H1 (cell line): Measurements from ENCODE around the gene BCAS3. TPM values are rescaled to one million over a fixed set of nuclear protein-coding genes. Genes with fewer than 3 reads are reported as not detected.

ENCODE experiments used
- CTCF ChIA-PET: fragments of 300-600 bp; sonication (Branson Sonifier 250); formaldehyde crosslinking; loops from one replicate; lab custom pipeline; 2021; ENCODE audit not compliant: partially characterized antibody; lab: Charles Lee
- POLR2A ChIA-PET: fragments of 300-600 bp; sonication (Branson Sonifier 250); formaldehyde crosslinking; loops from one replicate; lab custom pipeline; 2021; ENCODE audit warnings: inconsistent platforms; ENCODE audit not compliant: partially characterized antibody; lab: Charles Lee
- DNase-seq, 2 experiments: peaks; one replicate each; pipeline versions ENCODE4 v3.0.0 to v3.0.0-alpha.2; 2010 to 2022; ENCODE audit warnings: low spot score in 2 of 2, low read depth in 1 of 2, mixed read lengths in 1 of 2
- FAIRE-seq: peaks from 2 replicates; lab custom pipeline; 2011; peaks lifted over from hg19 to GRCh38; lab: Jason Lieb, UNC
- H2AFZ ChIP-seq: 2 replicates; pipeline ENCODE4 v1.8.1; 2012; ENCODE audit warnings: low read length, inconsistent platforms
- H2AK5ac ChIP-seq: 2 replicates; pipeline ENCODE4 v1.6.1; 2013; ENCODE audit warnings: low read depth, low read length
- H2BK120ac ChIP-seq: replicated peaks from 2 replicates; pipeline ENCODE3; 2013; ENCODE audit warnings: low read depth, low read length, inconsistent platforms
- H2BK12ac ChIP-seq: 2 replicates; pipeline ENCODE4 v1.6.1; 2013; ENCODE audit warnings: low read depth, low read length
- H2BK15ac ChIP-seq: 2 replicates; pipeline ENCODE4 v1.6.1; 2013; ENCODE audit warnings: low read length
- H2BK20ac ChIP-seq: 2 replicates; pipeline ENCODE4 v1.6.1; 2013; ENCODE audit warnings: low read length
- H2BK5ac ChIP-seq: 2 replicates; pipeline ENCODE4 v1.6.1; 2013; ENCODE audit warnings: low read depth, low read length
- H3K14ac ChIP-seq: 2 replicates; pipeline ENCODE4 v1.6.1; 2013; ENCODE audit warnings: inconsistent platforms; ENCODE audit not compliant: insufficient read length
- H3K18ac ChIP-seq: 2 replicates; pipeline ENCODE4 v1.6.1; 2013; ENCODE audit warnings: low read length; ENCODE audit errors: extremely low read depth
- H3K23ac ChIP-seq: 2 replicates; pipeline ENCODE4 v1.6.1; 2013; ENCODE audit warnings: inconsistent platforms; ENCODE audit not compliant: insufficient read length
- H3K23me2 ChIP-seq: 2 replicates; pipeline ENCODE4 v1.6.1; 2013; ENCODE audit warnings: low read depth, low read length
- H3K27ac ChIP-seq: 2 replicates; pipeline ENCODE4 v1.6.1; 2011; ENCODE audit warnings: low read depth, low read length, inconsistent platforms
- H3K27me3 ChIP-seq, 4 experiments: replicated peaks in 1 of 4; 1 replicate in 1 of 4; 2 replicates in 3 of 4; pipeline versions ENCODE4 v1.6.1 to v1.8.1; 2011 to 2013; ENCODE audit warnings: low read length in 3 of 4, mild to moderate bottlenecking in 3 of 4, inconsistent platforms in 2 of 4, mixed read lengths in 2 of 4, moderate library complexity in 1 of 4; ENCODE audit not compliant: control insufficient read depth in 3 of 4, insufficient read depth in 3 of 4; ENCODE audit errors: extremely low read depth in 1 of 4
- H3K36me3 ChIP-seq, 4 experiments: 2 replicates each; pipeline versions ENCODE4 v1.6.1 to v1.8.1; 2011 to 2013; ENCODE audit warnings: mild to moderate bottlenecking in 4 of 4, low read length in 3 of 4, moderate library complexity in 2 of 4, control low read depth in 1 of 4, inconsistent platforms in 1 of 4; ENCODE audit not compliant: insufficient read depth in 4 of 4, control insufficient read depth in 2 of 4
- H3K4ac ChIP-seq: replicated peaks from 2 replicates; pipeline ENCODE3; 2013; ENCODE audit warnings: low read length, low read depth, mixed read lengths, inconsistent platforms; ENCODE audit not compliant: insufficient read length
- H3K4me1 ChIP-seq, 4 experiments: replicated peaks in 1 of 4; 1 replicate in 1 of 4; 2 replicates in 3 of 4; pipeline versions ENCODE4 v1.6.1 to v1.8.1; 2011 to 2013; ENCODE audit warnings: low read length in 3 of 4, inconsistent platforms in 2 of 4, mixed read lengths in 1 of 4; ENCODE audit not compliant: insufficient read depth in 4 of 4, control insufficient read depth in 3 of 4
- H3K4me2 ChIP-seq, 2 experiments: 2 replicates each; pipeline versions ENCODE4 v1.6.1 to v1.8.1; 2011 to 2013; ENCODE audit warnings: low read depth in 2 of 2, low read length in 2 of 2, control low read depth in 1 of 2, inconsistent platforms in 1 of 2, mild to moderate bottlenecking in 1 of 2; ENCODE audit not compliant: insufficient read depth in 1 of 2
- H3K4me3 ChIP-seq, 4 experiments: fragments of 200-600, 300-600 bp in 1 of 4; sonication (generic), shearing (Covaris generic), sonication (Bioruptor Twin) in 1 of 4; 2 replicates each; pipeline versions ENCODE4 v1.5.1 to v1.8.1; 2011 to 2016; ENCODE audit warnings: low read length in 4 of 4, low read depth in 3 of 4, control low read depth in 2 of 4, inconsistent platforms in 2 of 4, mild to moderate bottlenecking in 2 of 4, mixed read lengths in 1 of 4, moderate library complexity in 1 of 4; ENCODE audit not compliant: insufficient read depth in 2 of 4; ENCODE audit errors: extremely low read depth in 1 of 4
- H3K56ac ChIP-seq: replicated peaks from 2 replicates; pipeline ENCODE3; 2013; ENCODE audit warnings: low read depth, mild to moderate bottlenecking, mixed read lengths, low read length, inconsistent platforms; ENCODE audit not compliant: insufficient read length
- H3K79me1 ChIP-seq: 2 replicates; pipeline ENCODE4 v1.6.1; 2013; ENCODE audit warnings: low read depth, low read length, control low read depth
- H3K79me2 ChIP-seq, 2 experiments: 2 replicates each; pipeline versions ENCODE4 v1.6.1 to v1.8.1; 2012 to 2013; ENCODE audit warnings: low read length in 2 of 2, mild to moderate bottlenecking in 2 of 2, inconsistent platforms in 1 of 2; ENCODE audit not compliant: insufficient read depth in 2 of 2, control insufficient read depth in 1 of 2
- H3K9ac ChIP-seq, 4 experiments: replicated peaks in 1 of 4; 1 replicate in 1 of 4; 2 replicates in 3 of 4; pipeline versions ENCODE4 v1.6.1 to v1.8.1; 2011 to 2013; ENCODE audit warnings: low read depth in 3 of 4, low read length in 3 of 4, control low read depth in 2 of 4, mild to moderate bottlenecking in 2 of 4, moderate library complexity in 2 of 4, inconsistent platforms in 1 of 4; ENCODE audit errors: extremely low read depth in 1 of 4
- H3K9me3 ChIP-seq, 2 experiments: 2 replicates each; pipeline versions ENCODE4 v1.6.1 to v1.8.1; 2012 to 2013; ENCODE audit warnings: mild to moderate bottlenecking in 2 of 2, moderate library complexity in 2 of 2, control low read depth in 1 of 2, inconsistent platforms in 1 of 2, low read depth in 1 of 2, low read length in 1 of 2, mixed read lengths in 1 of 2; ENCODE audit not compliant: insufficient read depth in 2 of 2
- H4K20me1 ChIP-seq, 2 experiments: replicated peaks in 1 of 2; 2 replicates each; pipeline versions ENCODE3 to v1.8.1; 2011 to 2013; ENCODE audit warnings: inconsistent platforms in 2 of 2, low read length in 2 of 2, mild to moderate bottlenecking in 1 of 2; ENCODE audit not compliant: insufficient read depth in 2 of 2, control insufficient read depth in 1 of 2
- H4K5ac ChIP-seq: 2 replicates; pipeline ENCODE4 v1.6.1; 2013; ENCODE audit warnings: low read length, low read depth, mixed read lengths, inconsistent platforms; ENCODE audit not compliant: insufficient read length
- H4K8ac ChIP-seq: 2 replicates; pipeline ENCODE4 v1.8.0; 2013; ENCODE audit warnings: mild to moderate bottlenecking, moderate library complexity, low read length, inconsistent platforms; ENCODE audit not compliant: insufficient read depth; ENCODE audit errors: extremely low read depth
- H4K91ac ChIP-seq: replicated peaks from 2 replicates; pipeline ENCODE3; 2013; ENCODE audit warnings: low read length, mixed read lengths, inconsistent platforms; ENCODE audit not compliant: insufficient read length
- RAD21 ChIP-seq, 2 experiments: IDR thresholded peaks in 1 of 2; conservative IDR thresholded peaks in 1 of 2; 2 replicates each; pipeline ENCODE4 v1.6.1; 2011; ENCODE audit warnings: low read depth in 2 of 2, low read length in 2 of 2, improper control_type of control experiment in 1 of 2, inconsistent platforms in 1 of 2, mild to moderate bottlenecking in 1 of 2, moderate library complexity in 1 of 2
- TCF12 ChIP-seq: IDR thresholded peaks from 2 replicates; pipeline ENCODE4 v1.6.1; 2011; ENCODE audit warnings: low read depth, mild to moderate bottlenecking, low read length
- WGBS, 2 experiments: shearing (Covaris generic) in 1 of 2; methylation state at CpG; one replicate each; pipeline versions ENCODE4 v1.1.6 to v1.1.7; 2013 to 2015; ENCODE audit warnings: low lambda C conversion rate in 2 of 2, mixed read lengths in 2 of 2, inconsistent platforms in 1 of 2, low coverage in 1 of 2, missing lambda C conversion rate in 1 of 2; ENCODE audit not compliant: insufficient replicate concordance in 2 of 2, insufficient coverage in 1 of 2, insufficient read length in 1 of 2; ENCODE audit errors: extremely low coverage in 1 of 2, missing lambda C conversion rate in 1 of 2; 5-methylcytosine and 5-hydroxymethylcytosine counted together
- polyA plus RNA-seq, 7 experiments: library from polyadenylated mRNA; depleted of rRNA in 3 of 7; stranded (reverse) in 5 of 7; unstranded in 2 of 7; fragments of >200 nt in 5 of 7; fragments of 200-250 nt in 2 of 7; gene quantifications; 1 replicate in 5 of 7; 2 replicates in 1 of 7; 4 replicates in 1 of 7; pipeline versions ENCODE4 v1.2.1 to v1.2.3, GENCODE V29; 2011 to 2013; ENCODE audit warnings: missing spikeins in 2 of 7, mixed read lengths in 2 of 7
- total RNA-seq: library from RNA; stranded (reverse); fragmentation: NEBNext Ultra II Directional; extraction: Animal tissue kit (Norgen Biotek cat#: 25700); gene quantifications from 2 replicates; pipeline ENCODE4 v1.2.1, GENCODE V29; 2021
- TF ChIP-seq, protein P1 (sequence below): IDR thresholded peaks from 2 replicates; pipeline ENCODE4 v1.6.1; 2012; ENCODE audit warnings: inconsistent platforms

BCAS3 gene
- total and polyA plus RNA-seq, 2 of the 8 experiments (the other 6 are each of a cell fraction or from before 2014, with no cell fraction given), result 9.9 to 13.3 TPM

- H4K5ac ChIP-seq, result no peak overlapping the region
- no peaks in the 10 kb centered on the region for H3K23me2 ChIP-seq
- peak overlapping the region; percentile 56; the same call in 1 of the 2 replicates for H2AFZ ChIP-seq
- no peaks in the 10 kb centered on the region for H3K36me3 ChIP-seq
- no peak overlapping the region for H3K4ac ChIP-seq
- H2BK20ac ChIP-seq, result no peak overlapping the region
- 79% methylated on average over 17 of the region's 17 CpGs; no CpG with 5 or more reads in 1 of the 2 experiments for WGBS, 2 experiments
- no peak for TF ChIP-seq TCF12
- peak in 1 of 2 experiments; percentile 13; a peak in 1 of 4 replicates for TF ChIP-seq RAD21 (IDR thresholded peaks at IDR 0.05 in 1 of 2, conservative IDR thresholded peaks at IDR 0.05 in 1 of 2; ENCODE audit: low read depth in 2 of 2, low read length in 2 of 2)
- TF ChIP-seq, protein P1, sequence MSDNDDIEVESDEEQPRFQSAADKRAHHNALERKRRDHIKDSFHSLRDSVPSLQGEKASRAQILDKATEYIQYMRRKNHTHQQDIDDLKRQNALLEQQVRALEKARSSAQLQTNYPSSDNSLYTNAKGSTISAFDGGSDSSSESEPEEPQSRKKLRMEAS, result 0 out of 2 replicates have a peak, but pooled peaks have one; percentile 32
- TF ChIP-seq, all 59 proteins: peak for 2
- H3K79me1 ChIP-seq, result no peaks in the 10 kb centered on the region
- FAIRE-seq, result no peak
- no peaks in the 10 kb centered on the region for H3K27me3 ChIP-seq
- H3K56ac ChIP-seq, result no peak overlapping the region
- peak in 1 of 2 experiments; percentile 48 for DNase-seq
- H4K20me1 ChIP-seq, result no peaks in the 10 kb centered on the region
- no peak overlapping the region for H2BK15ac ChIP-seq
- H2BK120ac ChIP-seq, result no peak overlapping the region
- H2AK5ac ChIP-seq, result no peak overlapping the region
- H2BK12ac ChIP-seq, result no peak overlapping the region
- ChIA-PET POLR2A (no interaction called here), CTCF (interaction anchor here (1.1 to 1.8 kb wide), 2 partner anchors 131 to 559 kb away, joined by 3 to 6 read pairs; no protein-coding TSS in a partner anchor)
- H3K9me3 ChIP-seq, result no peaks in the 10 kb centered on the region
- no peaks in the 10 kb centered on the region for H3K4me1 ChIP-seq
- H3K27ac ChIP-seq, result no peak overlapping the region
- no peak overlapping the region for H3K18ac ChIP-seq
- H2BK5ac ChIP-seq, result no peak overlapping the region
- no peak overlapping the region for H3K4me2 ChIP-seq
- no peak overlapping the region for H3K14ac ChIP-seq
- no peak overlapping the region for H3K23ac ChIP-seq
- H3K4me3 ChIP-seq, result no peak overlapping the region
- no peaks in the 10 kb centered on the region for H3K79me2 ChIP-seq
- H3K9ac ChIP-seq, result no peak overlapping the region
- no peak overlapping the region for H4K91ac ChIP-seq
- no peak overlapping the region for H4K8ac ChIP-seq
Measured at GRCh38 chr17:60851181-60851580, 173.5 kb downstream of the BCAS3 start.
